OCI-LY7 (cell line): ENCODE results near the gene PHETA2.

Experiments used
- CTCF ChIP-seq: fragments of 200-600 bp; sonication (generic); conservative IDR thresholded peaks from 2 replicates; pipeline ENCODE4 v1.5.1; 2014; ENCODE audit warnings: mild to moderate bottlenecking, antibody characterized with exemption, low read length, moderate library complexity, mixed read lengths
- EZH2phosphoT487 ChIP-seq: fragments of 200-600 bp; sonication (generic); IDR thresholded peaks from 2 replicates; pipeline ENCODE4 v1.6.1; 2018; ENCODE audit warnings: low read depth, borderline replicate concordance, mild to moderate bottlenecking, mixed run types, antibody characterized with exemption, low read length, moderate library complexity, mixed read lengths

GRCh38 chr22:42116848-42117424 lies 42.9 kb downstream of the PHETA2 start:
- TF ChIP-seq CTCF, result peak; percentile 73
- no peak for TF ChIP-seq EZH2phosphoT487
